Renal cortex interstitium (tissue), 15 donors: ENCODE data around the gene TFAM. TPM values are rescaled to one million over a fixed set of nuclear protein-coding genes. Genes with fewer than 3 reads are reported as not detected.

Experiments
- DNase-seq, 11 donors: peaks; one replicate each; pipeline ENCODE4 v3.0.0-alpha.2; 2013; ENCODE audit warnings: low read depth in 9 of 11, low spot score in 4 of 11; ENCODE audit errors: extremely low read depth in 1 of 11
- long read RNA-seq, 16 experiments: transcript quantifications; one replicate each; lab custom pipeline, GENCODE V29; 2026
- polyA plus RNA-seq, 3 donors: library from polyadenylated mRNA; unstranded; fragments of 120-200 nt; gene quantifications; one replicate each; pipeline ENCODE4 v1.2.1, GENCODE V29; 2013; ENCODE audit not compliant: insufficient read length in 3 of 3

Gene TFAM
- polyA plus RNA-seq, result 10 to 100 TPM; 70.9 to 87.3 (median 71.8) TPM
- long read RNA-seq, donor 1, full-length matches to known transcripts, result 5 of 33 reads
- long read RNA-seq, donor 1, partial matches to known transcripts, result 28 of 33 reads
- long read RNA-seq, donor 1, other reads (novel, unspliced or antisense), result 0 of 33 reads
- long read RNA-seq, donor 2, full-length matches to known transcripts, result 5 of 33 reads
- long read RNA-seq, donor 2, partial matches to known transcripts, result 28 of 33 reads
- long read RNA-seq, donor 2, other reads (novel, unspliced or antisense), result 0 of 33 reads
- long read RNA-seq, donor 3, full-length matches to known transcripts, result 12 of 89 reads
- long read RNA-seq, donor 3, partial matches to known transcripts, result 77 of 89 reads
- long read RNA-seq, donor 3, other reads (novel, unspliced or antisense), result 0 of 89 reads
- long read RNA-seq, donor 4, full-length matches to known transcripts, result 13 of 44 reads
- long read RNA-seq, donor 4, partial matches to known transcripts, result 31 of 44 reads
- long read RNA-seq, donor 4, other reads (novel, unspliced or antisense), result 0 of 44 reads
- long read RNA-seq, donor 5, result 0 reads
- long read RNA-seq, donor 6, full-length matches to known transcripts, result 5 of 68 reads
- long read RNA-seq, donor 6, partial matches to known transcripts, result 63 of 68 reads
- long read RNA-seq, donor 6, other reads (novel, unspliced or antisense), result 0 of 68 reads
- long read RNA-seq, donor 7, full-length matches to known transcripts, result 8 of 71 reads
- long read RNA-seq, donor 7, partial matches to known transcripts, result 63 of 71 reads
- long read RNA-seq, donor 7, other reads (novel, unspliced or antisense), result 0 of 71 reads
- long read RNA-seq, donor 8, full-length matches to known transcripts, result 16 of 104 reads
- long read RNA-seq, donor 8, partial matches to known transcripts, result 88 of 104 reads
- long read RNA-seq, donor 8, other reads (novel, unspliced or antisense), result 0 of 104 reads
- long read RNA-seq, donor 9, full-length matches to known transcripts, result 11 of 56 reads
- long read RNA-seq, donor 9, partial matches to known transcripts, result 45 of 56 reads
- long read RNA-seq, donor 9, other reads (novel, unspliced or antisense), result 0 of 56 reads
- long read RNA-seq, donor 10, full-length matches to known transcripts, result 11 of 99 reads
- long read RNA-seq, donor 10, partial matches to known transcripts, result 88 of 99 reads
- long read RNA-seq, donor 10, other reads (novel, unspliced or antisense), result 0 of 99 reads
- long read RNA-seq, donor 11, full-length matches to known transcripts, result 8 of 52 reads
- long read RNA-seq, donor 11, partial matches to known transcripts, result 44 of 52 reads
- long read RNA-seq, donor 11, other reads (novel, unspliced or antisense), result 0 of 52 reads
- long read RNA-seq, donor 12, full-length matches to known transcripts, result 4 of 18 reads
- long read RNA-seq, donor 12, partial matches to known transcripts, result 14 of 18 reads
- long read RNA-seq, donor 12, other reads (novel, unspliced or antisense), result 0 of 18 reads
- long read RNA-seq, donor 13, result 0 reads
- long read RNA-seq, donor 14, full-length matches to known transcripts, result 6 of 37 reads
- long read RNA-seq, donor 14, partial matches to known transcripts, result 31 of 37 reads
- long read RNA-seq, donor 14, other reads (novel, unspliced or antisense), result 0 of 37 reads
- long read RNA-seq, donor 15, full-length matches to known transcripts, result 4 of 36 reads
- long read RNA-seq, donor 15, partial matches to known transcripts, result 32 of 36 reads
- long read RNA-seq, donor 15, other reads (novel, unspliced or antisense), result 0 of 36 reads
- long read RNA-seq, donor 16, full-length matches to known transcripts, result 33 of 151 reads
- long read RNA-seq, donor 16, partial matches to known transcripts, result 118 of 151 reads
- long read RNA-seq, donor 16, other reads (novel, unspliced or antisense), result 0 of 151 reads

GRCh38 chr10:58384999-58385783 lies at the start of gene TFAM:
TSS of gene TFAM (plus strand) at chr10:58385410. CDS start at chr10:58385548, 138 bp downstream.
- peak; percentile 75 to 93 (median 89) for DNase-seq

- DNase-seq, result no peak
These were observed 49.0 kb upstream of the TFAM start for GRCh38 chr10:58336242-58336641.

GRCh38 chr10:58341422-58341821 lies 43.8 kb upstream of the TFAM start:
- no peak for DNase-seq

- no peak for DNase-seq
These were observed 43.3 kb upstream of the TFAM start for GRCh38 chr10:58341947-58342346.

- no peak for DNase-seq
These were observed 37.2 kb upstream of the TFAM start for GRCh38 chr10:58347967-58348366.

- DNase-seq, result no peak
These were observed 36.6 kb upstream of the TFAM start for GRCh38 chr10:58348571-58349033.

- no peak for DNase-seq
These were observed 35.2 kb upstream of the TFAM start for GRCh38 chr10:58350023-58350422.

GRCh38 chr10:58350619-58351323 lies 34.4 kb upstream of the TFAM start:
- no peak for DNase-seq

GRCh38 chr10:58351616-58352578 lies 33.3 kb upstream of the TFAM start:
- no peak for DNase-seq

GRCh38 chr10:58352956-58353610 lies 32.1 kb upstream of the TFAM start:
- DNase-seq, result no peak

- no peak for DNase-seq
These were observed 28.5 kb upstream of the TFAM start for GRCh38 chr10:58356756-58357155.

GRCh38 chr10:58358314-58358933 lies 26.8 kb upstream of the TFAM start:
- DNase-seq, result no peak

GRCh38 chr10:58358947-58359346 lies 26.3 kb upstream of the TFAM start:
- no peak for DNase-seq

- DNase-seq, result no peak
These were observed 25.7 kb upstream of the TFAM start for GRCh38 chr10:58359541-58359940.
